HEK293 (cell line): ENCODE measurements around the gene PRDM11.
"Not testable (repeated sequence)": the region's sequence is repeated elsewhere in the genome, so short reads cannot be mapped to it uniquely, and the experiment has no call there.

Experiments
- CTCF ChIA-PET: fragments of 350-600 bp; formaldehyde crosslinking; extraction: SDS; loops from one replicate; lab custom pipeline; 2021; ENCODE audit warnings: antibody characterized with exemption; lab: Yijun Ruan, JAX
- POLR2A ChIA-PET: fragments of 300-600 bp; formaldehyde crosslinking; extraction: SDS; loops from one replicate; lab custom pipeline; 2020; ENCODE audit warnings: antibody characterized with exemption, inconsistent platforms; lab: Yijun Ruan, JAX
- H3K27ac ChIP-seq: fragments of 200-500 bp; sonication (Bioruptor generic); 2 replicates; pipeline ENCODE4 v1.5.1; 2014; ENCODE audit warnings: low read depth, low read length, control low read depth, inconsistent platforms; ENCODE audit errors: extremely low read depth
- H3K36me3 ChIP-seq, 2 experiments: fragments of 200-500 bp in 1 of 2; sonication (Bioruptor generic) in 1 of 2; 1 replicate in 1 of 2; 2 replicates in 1 of 2; pipeline ENCODE4 v1.5.1; 2014 to 2017; ENCODE audit warnings: inconsistent platforms in 2 of 2, low read length in 2 of 2; ENCODE audit not compliant: control insufficient read depth in 2 of 2, insufficient read depth in 1 of 2
- H3K4me1 ChIP-seq: fragments of 200-500 bp; sonication (Bioruptor generic); 2 replicates; pipeline ENCODE4 v1.5.1; 2014; ENCODE audit warnings: mild to moderate bottlenecking, low read length, inconsistent platforms; ENCODE audit not compliant: control insufficient read depth, insufficient read depth
- H3K4me3 ChIP-seq: 2 replicates; pipeline ENCODE4 v1.5.1; 2011; ENCODE audit warnings: low read depth, mild to moderate bottlenecking, control low read depth, low read length, moderate library complexity
- H3K9me3 ChIP-seq: fragments of 200-500 bp; sonication (Bioruptor generic); 2 replicates; pipeline ENCODE4 v1.5.1; 2014; ENCODE audit warnings: low read depth, low read length, inconsistent platforms; ENCODE audit not compliant: control insufficient read depth, insufficient read depth
- KLF1 ChIP-seq: fragments of 450-650 bp; formaldehyde crosslinking; IDR thresholded peaks from 2 replicates; pipeline ENCODE4 v1.5.1; 2016; ENCODE audit warnings: missing biosample characterization, missing genetic modification characterization
- KLF10 ChIP-seq: fragments of 450-650 bp; IDR thresholded peaks from 2 replicates; pipeline ENCODE4 v1.5.1; 2018; ENCODE audit warnings: missing biosample characterization, mild to moderate bottlenecking, missing genetic modification characterization
- KLF7 ChIP-seq: fragments of 450-650 bp; formaldehyde crosslinking; IDR thresholded peaks from 2 replicates; pipeline ENCODE4 v1.5.1; 2016; ENCODE audit warnings: missing biosample characterization, missing genetic modification characterization, borderline replicate concordance
- PRDM10 ChIP-seq: fragments of 450-650 bp; formaldehyde crosslinking; IDR thresholded peaks from 2 replicates; pipeline ENCODE4 v1.5.1; 2016; ENCODE audit warnings: missing biosample characterization, missing genetic modification characterization
- YY1 ChIP-seq: fragments of 450-650 bp; formaldehyde crosslinking; IDR thresholded peaks from 2 replicates; pipeline ENCODE4 v1.5.1; 2018; ENCODE audit warnings: missing biosample characterization, missing genetic modification characterization
- ZBTB1 ChIP-seq: fragments of 450-650 bp; formaldehyde crosslinking; IDR thresholded peaks from 2 replicates; pipeline ENCODE4 v1.5.1; 2016; ENCODE audit warnings: missing biosample characterization, missing genetic modification characterization
- ZBTB21 ChIP-seq: fragments of 450-650 bp; formaldehyde crosslinking; IDR thresholded peaks from 2 replicates; pipeline ENCODE4 v1.5.1; 2017; ENCODE audit warnings: missing biosample characterization, missing genetic modification characterization
- ZNF140 ChIP-seq: fragments of 450-650 bp; formaldehyde crosslinking; IDR thresholded peaks from 2 replicates; pipeline ENCODE4 v1.5.1; 2016; ENCODE audit warnings: missing biosample characterization, missing genetic modification characterization
- ZNF146 ChIP-seq: fragments of 450-650 bp; formaldehyde crosslinking; IDR thresholded peaks from 2 replicates; pipeline ENCODE4 v1.5.1; 2016; ENCODE audit warnings: missing biosample characterization, missing genetic modification characterization
- ZNF155 ChIP-seq: fragments of 450-650 bp; formaldehyde crosslinking; IDR thresholded peaks from 2 replicates; pipeline ENCODE4 v1.5.1; 2016; ENCODE audit warnings: missing biosample characterization, missing genetic modification characterization
- ZNF16 ChIP-seq: fragments of 450-650 bp; formaldehyde crosslinking; IDR thresholded peaks from 2 replicates; pipeline ENCODE4 v1.5.1; 2016; ENCODE audit warnings: low read depth, missing biosample characterization, missing genetic modification characterization
- ZNF175 ChIP-seq: fragments of 450-650 bp; formaldehyde crosslinking; IDR thresholded peaks from 2 replicates; pipeline ENCODE4 v1.5.1; 2016; ENCODE audit warnings: missing biosample characterization, missing genetic modification characterization
- ZNF223 ChIP-seq: fragments of 450-650 bp; formaldehyde crosslinking; IDR thresholded peaks from 2 replicates; pipeline ENCODE4 v1.5.1; 2016; ENCODE audit warnings: missing biosample characterization, missing genetic modification characterization
- ZNF248 ChIP-seq: fragments of 450-650 bp; formaldehyde crosslinking; IDR thresholded peaks from 2 replicates; pipeline ENCODE4 v1.5.1; 2017; ENCODE audit warnings: missing biosample characterization, missing genetic modification characterization
- ZNF280D ChIP-seq: fragments of 450-650 bp; formaldehyde crosslinking; IDR thresholded peaks from 2 replicates; pipeline ENCODE4 v1.5.1; 2016; ENCODE audit warnings: missing biosample characterization, missing genetic modification characterization
- ZNF571 ChIP-seq: fragments of 450-650 bp; formaldehyde crosslinking; IDR thresholded peaks from 2 replicates; pipeline ENCODE4 v1.5.0; 2017; ENCODE audit warnings: missing biosample characterization, missing genetic modification characterization
- ZNF623 ChIP-seq: fragments of 450-650 bp; formaldehyde crosslinking; IDR thresholded peaks from 2 replicates; pipeline ENCODE4 v1.5.1; 2016; ENCODE audit warnings: missing biosample characterization, missing genetic modification characterization
- ZNF629 ChIP-seq: fragments of 450-650 bp; formaldehyde crosslinking; IDR thresholded peaks from 2 replicates; pipeline ENCODE4 v1.5.1; 2017; ENCODE audit warnings: missing biosample characterization, missing genetic modification characterization

PRDM11 gene

GRCh38 chr11:45248501-45249011, 102.1 kb downstream of the PRDM11 start:
- Histone ChIP-seq H3K27ac (no peak overlapping the region), H3K4me1 (no peaks in the 10 kb centered on the region), H3K9me3 (no peaks in the 10 kb centered on the region), H3K36me3 (no peaks in the 10 kb centered on the region), H3K4me3 (no peak overlapping the region)
- ChIA-PET CTCF (no interaction called here), POLR2A (no interaction called here)
- TF ChIP-seq KLF1 (tag by site-specific recombination), result no peak
- no peak for TF ChIP-seq ZNF155 (tag by site-specific recombination)
- TF ChIP-seq KLF10 (tag by site-specific recombination), result no peak
- TF ChIP-seq ZNF223 (tag by site-specific recombination), result no peak
- TF ChIP-seq ZNF248 (tag by site-specific recombination), result no peak
- TF ChIP-seq ZNF629 (tag by site-specific recombination), result no peak
- no peak for TF ChIP-seq ZNF140 (tag by site-specific recombination)
- TF ChIP-seq ZBTB1 (tag by site-specific recombination), result no peak
- no peak for TF ChIP-seq ZNF571
- TF ChIP-seq ZNF16 (tag by site-specific recombination), result no peak
- TF ChIP-seq ZBTB21 (tag by site-specific recombination), result no peak
- TF ChIP-seq ZNF623 (tag by site-specific recombination), result no peak
- TF ChIP-seq ZNF175 (tag by site-specific recombination), result no peak
- TF ChIP-seq YY1 (tag by site-specific recombination), result no peak

GRCh38 chr11:45249372-45249771, 102.9 kb downstream of the PRDM11 start:
- H3K4me1 ChIP-seq, H3K27ac ChIP-seq, H3K36me3 ChIP-seq, POLR2A ChIA-PET, H3K4me3 ChIP-seq, H3K9me3 ChIP-seq: not testable (repeated sequence)
- CTCF ChIA-PET, result interaction anchor here (1.0 kb wide), 1 partner anchor 60 kb away, joined by 4 read pairs; no protein-coding TSS in a partner anchor
- TF ChIP-seq ZNF146 (tag by site-specific recombination), result peak; percentile 78
- TF ChIP-seq ZNF280D, result 0 out of 2 replicates have a peak, but pooled peaks have one; percentile 46

- Histone ChIP-seq H3K4me3 (no peak overlapping the region), H3K9me3 (no peaks in the 10 kb centered on the region), H3K36me3 (no peaks in the 10 kb centered on the region), H3K27ac (no peak overlapping the region), H3K4me1 (no peaks in the 10 kb centered on the region)
- no peak for TF ChIP-seq KLF7 (tag by site-specific recombination)
- TF ChIP-seq PRDM10 (tag by site-specific recombination), result peak; percentile 47
- ChIA-PET CTCF (interaction anchor here (0.6 to 1.3 kb wide), 5 partner anchors 12 to 1114 kb away, joined by 3 to 4 read pairs (median 3); no protein-coding TSS in a partner anchor), POLR2A (no interaction called here)
Measured at GRCh38 chr11:45250035-45250718, 103.7 kb downstream of the PRDM11 start.
